Spinal cord (tissue), 10 donors: ENCODE measurements around the gene CDX2. TPM values are rescaled to one million over a fixed set of nuclear protein-coding genes. Genes with fewer than 3 reads are reported as not detected.
A peak's percentile ranks its signal among the peaks of the same experiment; 100 is the strongest.

Experiments used
- DNase-seq, 6 donors: peaks; one replicate each; pipeline versions ENCODE4 v3.0.0 to v3.0.0-alpha.2; 2013 to 2015; ENCODE audit warnings: low spot score in 6 of 6, low read depth in 4 of 6
- H3K27ac ChIP-seq: one replicate; pipeline ENCODE4 v1.5.1; 2013; ENCODE audit warnings: low read depth, low read length, control low read depth
- H3K27me3 ChIP-seq: one replicate; pipeline ENCODE4 v1.6.1; 2013; ENCODE audit warnings: low read length; ENCODE audit not compliant: control insufficient read depth, insufficient read depth
- H3K36me3 ChIP-seq: one replicate; pipeline ENCODE4 v1.6.1; 2013; ENCODE audit warnings: low read length; ENCODE audit not compliant: control insufficient read depth, insufficient read depth
- H3K4me1 ChIP-seq: one replicate; pipeline ENCODE4 v1.6.1; 2013; ENCODE audit warnings: low read length; ENCODE audit not compliant: control insufficient read depth, insufficient read depth
- H3K4me3 ChIP-seq: one replicate; pipeline ENCODE4 v1.5.1; 2013; ENCODE audit warnings: low read depth, low read length, control low read depth
- H3K9me3 ChIP-seq: one replicate; pipeline ENCODE4 v1.6.1; 2013; ENCODE audit warnings: low read length; ENCODE audit not compliant: control insufficient read depth, insufficient read depth
- WGBS: methylation state at CpG from one replicate; pipeline ENCODE4 v1.1.5; 2013; ENCODE audit warnings: missing lambda C conversion rate; ENCODE audit not compliant: insufficient coverage; 5-methylcytosine and 5-hydroxymethylcytosine counted together
- polyA plus RNA-seq, 2 donors: library from polyadenylated mRNA; unstranded; fragments of 120-200 nt; gene quantifications; one replicate each; pipeline ENCODE4 v1.2.1, GENCODE V29; 2013; ENCODE audit not compliant: insufficient read length in 2 of 2
- total RNA-seq, 2 donors: library from RNA; depleted of rRNA in 1 of 2; stranded (reverse); fragments of 120-200 nt in 1 of 2; fragments of >200 nt in 1 of 2; gene quantifications; one replicate each; pipeline versions ENCODE4 v1.2.3 to v1.2.4, GENCODE V29; 2013 to 2014
- donor health status: healthy.

CDX2 gene
- total and polyA plus RNA-seq, 4 donors = not detected

GRCh38 chr13:27960362-27961226, 8.5 kb downstream of the CDX2 start:
- H3K27ac ChIP-seq = no peak overlapping the region
- peaks cover 17% of the 10 kb centered on the region for H3K4me1 ChIP-seq
- peaks cover 98% of the 10 kb centered on the region for H3K27me3 ChIP-seq
- H3K9me3 ChIP-seq = no peaks in the 10 kb centered on the region
- no peak overlapping the region for H3K4me3 ChIP-seq
- WGBS = under 1% methylated on average over 65 of the region's 73 CpGs
- peak in 1 of 6 donors; percentile 62 for DNase-seq
- H3K36me3 ChIP-seq = no peaks in the 10 kb centered on the region

- Histone ChIP-seq H3K27ac (no peak overlapping the region), H3K36me3 (no peaks in the 10 kb centered on the region), H3K4me1 (peaks cover 17% of the 10 kb centered on the region), H3K9me3 (no peaks in the 10 kb centered on the region), H3K27me3 (peaks cover 98% of the 10 kb centered on the region), H3K4me3 (no peak overlapping the region)
- WGBS = 16% methylated on average over 10 of the region's 14 CpGs
- no peak for DNase-seq
These were observed 9.1 kb downstream of the CDX2 start for GRCh38 chr13:27959976-27960361.

- H3K36me3 ChIP-seq = no peaks in the 10 kb centered on the region
- no peak for DNase-seq
- no CpG with 5 or more reads among the region's 5 CpGs for WGBS
- H3K4me3 ChIP-seq = no peak overlapping the region
- no peaks in the 10 kb centered on the region for H3K9me3 ChIP-seq
- H3K27ac ChIP-seq = no peak overlapping the region
- peaks cover 91% of the 10 kb centered on the region for H3K27me3 ChIP-seq
- peaks cover 30% of the 10 kb centered on the region for H3K4me1 ChIP-seq
These were observed 12.4 kb downstream of the CDX2 start for GRCh38 chr13:27956576-27957300.

- H3K36me3 ChIP-seq = no peaks in the 10 kb centered on the region
- no peaks in the 10 kb centered on the region for H3K9me3 ChIP-seq
- no peak overlapping the region for H3K27ac ChIP-seq
- H3K4me1 ChIP-seq = peaks cover 18% of the 10 kb centered on the region
- no CpG with 5 or more reads among the region's 11 CpGs for WGBS
- H3K27me3 ChIP-seq = peaks cover 74% of the 10 kb centered on the region
- no peak for DNase-seq
- H3K4me3 ChIP-seq = no peak overlapping the region
These were observed 14.0 kb downstream of the CDX2 start for GRCh38 chr13:27955014-27955591.

GRCh38 chr13:27954406-27954851, 14.7 kb downstream of the CDX2 start:
- Histone ChIP-seq H3K36me3 (no peaks in the 10 kb centered on the region), H3K4me1 (peaks cover 14% of the 10 kb centered on the region), H3K9me3 (no peaks in the 10 kb centered on the region), H3K27ac (no peak overlapping the region), H3K27me3 (peaks cover 68% of the 10 kb centered on the region), H3K4me3 (no peak overlapping the region)
- under 1% methylated on average over 51 of the region's 56 CpGs for WGBS
- DNase-seq = no peak

- Histone ChIP-seq H3K27me3 (peaks cover 62% of the 10 kb centered on the region), H3K4me1 (peaks cover 14% of the 10 kb centered on the region), H3K9me3 (no peaks in the 10 kb centered on the region), H3K4me3 (peak overlapping the region; percentile 23), H3K36me3 (no peaks in the 10 kb centered on the region), H3K27ac (no peak overlapping the region)
- under 1% methylated on average over 71 of the region's 71 CpGs for WGBS
- DNase-seq = peak in 5 of 6 donors; percentile 49 to 87 (median 67)
These were observed 15.3 kb downstream of the CDX2 start for GRCh38 chr13:27953676-27954405.

GRCh38 chr13:27952876-27953675, 16.0 kb downstream of the CDX2 start:
- H3K4me1 ChIP-seq = peaks cover 14% of the 10 kb centered on the region
- H3K27me3 ChIP-seq = peaks cover 54% of the 10 kb centered on the region
- H3K36me3 ChIP-seq = no peaks in the 10 kb centered on the region
- 13% methylated on average over 18 of the region's 30 CpGs for WGBS
- DNase-seq = no peak
- no peaks in the 10 kb centered on the region for H3K9me3 ChIP-seq
- H3K4me3 ChIP-seq = no peak overlapping the region
- no peak overlapping the region for H3K27ac ChIP-seq

- DNase-seq = no peak
- no peaks in the 10 kb centered on the region for H3K4me1 ChIP-seq
- no peaks in the 10 kb centered on the region for H3K9me3 ChIP-seq
- no peak overlapping the region for H3K4me3 ChIP-seq
- no peak overlapping the region for H3K27ac ChIP-seq
- no peaks in the 10 kb centered on the region for H3K36me3 ChIP-seq
- no peaks in the 10 kb centered on the region for H3K27me3 ChIP-seq
- WGBS = 80% methylated on average over 1 of the region's 1 CpG
These were observed 26.1 kb downstream of the CDX2 start for GRCh38 chr13:27942972-27943371.
